Activated naive CD8-positive, alpha-beta T cell treated with anti-CD3 and anti-CD28 coated beads, Interleukin-2, amount 10 ng/mL, durations not matched to agents 7 days and 5 days (primary cell): Measurements from ENCODE around the gene TRDMT1. TPM values are rescaled to one million over a fixed set of nuclear protein-coding genes. Genes with fewer than 3 reads are reported as not detected.

Source experiments
- ATAC-seq: fragments of 150-1000 bp; cut with Tn5 transposase; one replicate; pipeline ENCODE4 v1.10.0; 2021; ENCODE audit warnings: low read depth, moderate library complexity
- POLR2A ChIA-PET: fragments of 350-600 bp; sonication (Branson Sonifier 250); formaldehyde crosslinking; loops from one replicate; lab custom pipeline; 2021; ENCODE audit warnings: antibody characterized with exemption; lab: Charles Lee
- DNase-seq: peaks from one replicate; pipeline ENCODE4 v3.0.0; 2021
- H3K27ac Mint-ChIP-seq: one replicate; pipeline ENCODE4 v1.8.0; 2022; ENCODE audit warnings: mild to moderate bottlenecking, mixed read lengths
- H3K27me3 Mint-ChIP-seq: one replicate; pipeline ENCODE4 v1.8.0; 2022; ENCODE audit warnings: mild to moderate bottlenecking, moderate library complexity, mixed read lengths
- H3K36me3 Mint-ChIP-seq: one replicate; pipeline ENCODE4 v1.8.0; 2021; ENCODE audit warnings: mild to moderate bottlenecking, mixed read lengths
- H3K4me1 Mint-ChIP-seq: one replicate; pipeline ENCODE4 v1.8.0; 2021; ENCODE audit warnings: mixed read lengths
- H3K4me3 Mint-ChIP-seq: one replicate; pipeline ENCODE4 v1.8.0; 2022; ENCODE audit warnings: mild to moderate bottlenecking, moderate library complexity, mixed read lengths
- H3K9me3 Mint-ChIP-seq: one replicate; pipeline ENCODE4 v1.8.0; 2021; ENCODE audit warnings: mixed read lengths
- total RNA-seq, 2 experiments: library from RNA; stranded (reverse); gene quantifications; one replicate each; pipeline ENCODE4 v1.2.3, GENCODE V29; 2021

TRDMT1 gene
- total RNA-seq, 2 experiments from 2014 or later: 15.3 to 17.1 TPM

DNA sequence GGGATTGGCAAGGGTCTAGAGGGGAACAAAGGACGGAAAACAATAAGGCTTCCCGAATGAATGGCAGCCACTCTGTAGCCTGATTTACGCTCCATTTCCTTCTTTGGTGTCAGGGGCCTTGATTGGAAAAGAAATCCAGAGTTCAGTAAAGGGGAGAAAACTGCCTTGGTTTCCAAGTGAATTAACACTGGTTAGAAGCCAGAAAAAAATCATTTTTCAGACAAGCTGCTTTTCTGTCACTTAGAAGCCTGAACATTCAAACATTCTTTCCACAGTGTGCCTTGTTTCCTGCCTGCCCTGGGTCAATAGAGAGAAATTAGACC, 283 bp upstream of the TRDMT1 start:
- POLR2A ChIA-PET: interaction anchor here (0.9 to 11.1 kb wide), 13 partner anchors 10 to 384 kb away, joined by 3 to 337 read pairs (median 6); partner anchors contain the start of genes RSU1 and VIM
- Mint-ChIP-seq H3K4me3 (peak overlapping the region; percentile 91), H3K9me3 (no peaks in the 10 kb centered on the region), H3K27me3 (no peaks in the 10 kb centered on the region), H3K4me1 (peaks cover 45% of the 10 kb centered on the region), H3K27ac (peak overlapping the region; percentile 84), H3K36me3 (no peaks in the 10 kb centered on the region)
- DNase-seq: no peak
- no peak for ATAC-seq

DNA sequence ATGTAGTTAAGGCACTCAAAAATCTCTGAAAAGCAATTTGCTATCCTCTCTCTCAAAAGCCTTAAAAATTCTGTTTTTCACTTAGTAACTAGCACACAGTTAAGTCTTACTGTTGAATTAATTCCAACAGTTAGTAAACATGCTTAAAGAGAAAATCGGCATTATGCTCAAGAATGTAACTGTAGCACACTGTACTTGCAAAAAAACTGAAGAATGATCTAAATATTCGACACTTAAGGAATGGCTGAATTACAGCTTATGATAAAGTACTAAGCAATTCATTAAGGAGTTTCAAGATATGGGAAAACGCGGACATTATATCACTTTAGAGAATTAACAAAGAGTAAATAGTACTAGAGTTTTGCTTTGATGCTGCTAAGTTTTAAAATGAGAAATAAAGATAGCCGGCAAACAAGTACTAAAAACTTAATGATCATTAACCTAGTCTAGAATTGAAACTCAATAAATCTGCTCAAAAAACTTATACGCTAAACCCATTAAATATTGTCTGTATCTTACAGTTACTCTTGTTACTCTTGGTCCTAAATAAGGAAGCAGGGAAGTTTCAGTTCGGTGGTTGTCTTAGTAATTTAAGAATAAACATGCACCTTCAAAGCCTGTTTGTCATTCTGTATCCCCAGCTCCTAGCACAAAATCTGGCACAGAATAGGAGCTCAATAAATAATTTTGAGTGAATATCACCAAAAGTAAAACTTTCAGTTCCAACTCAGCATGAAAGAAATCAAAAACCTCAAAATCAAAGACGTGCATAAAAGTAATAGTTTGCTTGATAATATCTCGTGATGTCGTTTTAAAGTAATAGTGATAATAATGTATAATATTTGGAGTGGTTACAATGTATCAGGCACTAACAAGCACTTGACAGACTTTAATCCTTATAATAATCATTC, 1.2 kb downstream of the TRDMT1 start:
- Mint-ChIP-seq H3K4me1 (peaks cover 36% of the 10 kb centered on the region), H3K36me3 (peaks cover 5% of the 10 kb centered on the region), H3K27ac (peak overlapping the region; percentile 84), H3K4me3 (peak overlapping the region; percentile 91), H3K27me3 (no peaks in the 10 kb centered on the region), H3K9me3 (peaks cover under 1% of the 10 kb centered on the region)
- DNase-seq (no peak), ATAC-seq (no peak)
- POLR2A ChIA-PET: interaction anchor here (0.8 to 11.1 kb wide), 13 partner anchors 11 to 383 kb away, joined by 3 to 337 read pairs (median 7); partner anchors contain the start of genes RSU1 and VIM

DNA sequence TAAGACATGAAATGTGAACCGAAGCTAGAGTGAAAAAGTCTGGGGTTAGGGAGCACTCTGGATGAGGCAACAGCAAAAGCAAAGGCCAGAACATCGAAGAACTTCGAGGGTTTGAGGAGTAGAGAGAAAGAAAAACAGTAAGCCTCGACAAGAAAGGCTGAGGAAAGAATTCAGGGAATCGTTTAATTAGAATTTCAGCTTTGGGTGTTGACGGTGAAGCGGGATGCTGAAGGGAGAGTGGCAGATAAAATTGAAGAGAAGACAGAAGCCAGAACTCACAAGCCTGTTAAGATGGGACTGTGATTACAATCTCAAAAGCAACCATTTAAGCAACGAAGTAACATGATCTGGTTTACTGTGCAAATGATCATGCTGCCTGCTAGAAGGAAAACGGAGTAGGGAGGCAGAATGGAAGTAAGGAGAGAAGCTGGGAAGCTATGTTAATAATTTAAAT, 2.1 kb downstream of the TRDMT1 start:
- POLR2A ChIA-PET: interaction anchor here (11.1 kb wide), 1 partner anchor 29 kb away, joined by 337 read pairs; the partner anchor contains the start of gene VIM

DNA sequence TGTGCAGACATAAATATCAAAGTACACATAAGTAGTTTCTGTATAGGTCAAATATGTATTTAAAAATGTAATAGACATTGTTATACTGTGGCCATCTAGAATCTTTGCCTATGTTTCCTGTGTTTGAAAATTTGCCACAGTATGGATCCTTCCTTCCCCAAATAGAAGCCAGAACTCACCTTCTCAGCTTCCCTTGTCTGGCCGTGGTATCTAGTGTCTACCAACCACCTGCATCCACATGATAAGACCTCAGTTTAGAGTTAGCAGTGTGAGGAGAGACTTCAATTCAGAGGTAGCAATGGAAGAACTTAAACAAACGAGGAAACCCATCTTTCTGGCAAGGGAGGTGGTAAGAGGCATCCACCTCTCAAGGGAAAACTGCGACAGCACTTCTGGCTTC, 4.9 kb downstream of the TRDMT1 start:
- Mint-ChIP-seq H3K27ac (no peak overlapping the region), H3K36me3 (peaks cover 18% of the 10 kb centered on the region), H3K4me1 (peaks cover 19% of the 10 kb centered on the region), H3K4me3 (no peak overlapping the region), H3K27me3 (no peaks in the 10 kb centered on the region), H3K9me3 (peaks cover 2% of the 10 kb centered on the region)
- DNase-seq (no peak), ATAC-seq (no peak)
- POLR2A ChIA-PET: interaction anchor here (0.5 kb wide), 1 partner anchor 61 kb away, joined by 4 read pairs; no protein-coding TSS in a partner anchor

More for the DNA sequence above, 2.1 kb downstream of the TRDMT1 start:
- peak overlapping the region; percentile 29 for H3K4me3 Mint-ChIP-seq
- H3K4me1 Mint-ChIP-seq: peaks cover 32% of the 10 kb centered on the region
- DNase-seq (no peak), ATAC-seq (no peak)
- H3K27me3 Mint-ChIP-seq: no peaks in the 10 kb centered on the region
- peak overlapping the region; percentile 46 for H3K27ac Mint-ChIP-seq
- peaks cover 2% of the 10 kb centered on the region for H3K9me3 Mint-ChIP-seq
- peaks cover 9% of the 10 kb centered on the region for H3K36me3 Mint-ChIP-seq

DNA sequence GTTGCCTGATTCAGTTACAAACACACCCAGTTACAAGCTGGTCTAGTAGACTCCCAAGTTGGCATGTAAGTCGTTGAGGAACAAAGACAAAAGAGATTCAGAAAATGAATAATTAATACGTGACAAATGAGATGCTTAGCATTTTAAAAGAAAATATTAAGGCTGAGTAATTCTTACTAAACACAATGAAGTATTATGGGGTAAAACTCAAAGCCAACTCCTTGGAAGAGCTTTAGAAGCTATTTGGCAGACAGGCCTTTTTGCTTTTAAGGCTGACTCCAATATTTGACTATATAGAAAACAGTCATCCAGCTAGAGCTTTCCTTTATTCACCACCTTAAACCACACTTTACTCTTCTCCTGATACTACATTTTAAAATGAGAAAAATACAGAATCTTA, 5.4 kb downstream of the TRDMT1 start:
- DNase-seq (no peak), ATAC-seq (no peak)
- Mint-ChIP-seq H3K4me3 (no peak overlapping the region), H3K4me1 (peaks cover 19% of the 10 kb centered on the region), H3K27me3 (no peaks in the 10 kb centered on the region), H3K9me3 (peaks cover 2% of the 10 kb centered on the region), H3K27ac (no peak overlapping the region), H3K36me3 (peaks cover 18% of the 10 kb centered on the region)
- POLR2A ChIA-PET: no interaction called here

DNA sequence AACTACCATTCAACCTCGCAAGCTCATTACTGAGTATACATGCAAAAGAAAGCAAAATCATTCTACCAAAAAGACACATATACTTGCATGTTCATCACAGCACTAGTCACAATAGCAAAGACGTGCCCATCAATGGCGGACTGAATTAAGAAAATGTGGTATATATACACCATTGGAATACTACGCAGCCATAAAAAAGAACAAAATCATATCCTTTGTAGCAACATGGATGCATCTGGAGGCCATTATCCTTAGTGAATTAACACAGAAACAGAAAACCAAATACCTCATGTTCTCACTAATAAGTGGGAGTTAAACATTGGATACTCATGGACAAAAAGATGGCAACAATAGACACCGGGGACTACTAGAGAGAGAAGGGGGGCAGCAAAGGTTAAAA, 6.4 kb downstream of the TRDMT1 start:
- DNase-seq (no peak), ATAC-seq (no peak)
- Mint-ChIP-seq H3K4me3 (no peak overlapping the region), H3K36me3 (peaks cover 18% of the 10 kb centered on the region), H3K27me3 (no peaks in the 10 kb centered on the region), H3K9me3 (peaks cover 2% of the 10 kb centered on the region), H3K4me1 (peaks cover 16% of the 10 kb centered on the region), H3K27ac (no peak overlapping the region)
- POLR2A ChIA-PET: no interaction called here

DNA sequence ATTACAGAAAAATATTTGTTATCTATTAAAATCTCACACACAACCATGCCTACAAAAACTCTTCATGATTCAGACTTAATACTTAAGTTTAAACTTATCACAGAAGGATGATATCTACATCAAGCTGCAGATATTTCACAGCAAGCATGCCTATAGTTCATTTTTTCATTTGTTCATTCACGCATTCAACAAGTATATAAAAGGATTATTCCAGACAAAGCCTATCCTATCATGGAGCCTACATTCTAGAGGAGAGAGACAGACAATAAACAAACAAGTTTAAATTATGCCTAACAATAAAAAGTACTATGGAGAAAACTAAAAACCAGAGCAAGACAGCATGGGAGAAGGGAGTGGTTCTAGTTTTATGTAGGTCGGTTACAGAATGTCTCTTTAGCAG, 10.9 kb downstream of the TRDMT1 start:
- Mint-ChIP-seq H3K27me3 (no peaks in the 10 kb centered on the region), H3K36me3 (peaks cover 16% of the 10 kb centered on the region), H3K27ac (no peak overlapping the region), H3K4me3 (no peak overlapping the region), H3K4me1 (no peaks in the 10 kb centered on the region), H3K9me3 (peaks cover 2% of the 10 kb centered on the region)
- ATAC-seq (no peak), DNase-seq (no peak)
- POLR2A ChIA-PET: interaction anchor here (1.4 kb wide), 1 partner anchor 39 kb away, joined by 3 read pairs; no protein-coding TSS in a partner anchor

DNA sequence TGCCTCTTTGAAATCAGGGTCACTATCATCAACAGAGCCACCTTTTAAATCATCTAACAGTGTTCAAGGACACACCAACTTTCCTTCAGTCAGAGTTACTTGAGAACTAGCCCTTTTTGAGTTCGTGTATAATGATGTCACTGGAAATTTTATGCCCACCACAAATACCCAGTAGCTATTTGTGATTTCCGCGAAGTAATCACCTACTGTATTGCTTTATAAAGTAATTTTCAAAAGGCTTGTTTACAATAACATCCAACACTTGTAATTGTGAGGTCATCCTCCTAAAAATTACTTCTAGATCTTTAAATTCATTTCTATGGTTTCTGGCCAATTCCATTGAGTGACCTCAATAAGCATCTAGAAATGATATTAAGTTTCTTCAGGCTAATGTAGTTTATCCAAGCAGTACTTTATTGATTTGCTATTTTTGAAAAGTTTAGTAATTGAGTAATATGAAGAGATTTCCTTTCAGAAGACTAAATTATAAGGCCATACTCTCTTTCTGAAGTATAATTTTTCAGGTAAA, 12.8 kb downstream of the TRDMT1 start:
- no peak for ATAC-seq
- Mint-ChIP-seq H3K27ac (no peak overlapping the region), H3K4me3 (no peak overlapping the region), H3K9me3 (no peaks in the 10 kb centered on the region), H3K4me1 (no peaks in the 10 kb centered on the region), H3K27me3 (no peaks in the 10 kb centered on the region), H3K36me3 (peaks cover 3% of the 10 kb centered on the region)
- DNase-seq: no peak
- POLR2A ChIA-PET: interaction anchor here (0.7 kb wide), 1 partner anchor 11 kb away, joined by 4 read pairs; no protein-coding TSS in a partner anchor

DNA sequence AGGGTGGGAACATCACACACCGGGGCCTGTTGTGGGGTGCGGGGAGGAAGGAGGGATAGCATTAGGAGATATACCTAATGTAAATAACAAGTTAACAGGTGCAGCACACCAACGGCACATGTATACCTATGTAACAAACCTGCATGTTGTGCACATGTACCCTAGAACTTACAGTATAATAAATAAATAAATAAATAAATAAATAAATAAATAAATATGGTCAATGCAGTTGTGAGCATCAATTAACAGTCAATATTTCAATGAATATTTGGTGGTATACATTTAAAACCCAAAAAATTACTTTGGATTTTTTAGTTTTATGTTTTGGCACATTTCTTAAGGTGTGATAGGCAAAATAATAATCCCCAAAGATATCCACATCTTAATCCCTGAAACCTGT, 15.6 kb downstream of the TRDMT1 start:
- Mint-ChIP-seq H3K4me3 (no peak overlapping the region), H3K36me3 (peaks cover 1% of the 10 kb centered on the region), H3K9me3 (no peaks in the 10 kb centered on the region), H3K27me3 (no peaks in the 10 kb centered on the region), H3K4me1 (peaks cover 4% of the 10 kb centered on the region), H3K27ac (no peak overlapping the region)
- DNase-seq (no peak), ATAC-seq (no peak)
- POLR2A ChIA-PET: no interaction called here

DNA sequence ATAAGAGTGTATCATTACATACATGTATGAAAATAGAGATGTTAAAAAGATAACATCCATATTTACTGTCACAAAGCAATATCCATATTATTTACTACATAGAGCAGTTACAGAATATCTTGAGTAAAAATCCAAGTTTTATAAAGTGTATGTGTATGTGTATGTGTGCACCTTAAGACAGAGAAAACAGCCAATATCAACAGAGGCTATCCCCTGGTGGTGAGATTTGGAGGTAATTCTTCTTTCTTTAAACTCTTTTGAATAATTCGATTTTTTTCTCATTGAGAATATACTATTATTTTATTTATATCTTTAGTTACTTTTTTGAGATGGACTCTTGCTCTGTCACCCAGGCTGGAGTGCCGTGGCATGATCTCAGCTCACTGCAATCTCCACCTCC, 18.4 kb downstream of the TRDMT1 start:
- H3K9me3 Mint-ChIP-seq: no peaks in the 10 kb centered on the region
- peaks cover 1% of the 10 kb centered on the region for H3K36me3 Mint-ChIP-seq
- H3K4me1 Mint-ChIP-seq: peaks cover 4% of the 10 kb centered on the region
- H3K4me3 Mint-ChIP-seq: no peak overlapping the region
- DNase-seq: no peak
- H3K27ac Mint-ChIP-seq: no peak overlapping the region
- no peak for ATAC-seq
- POLR2A ChIA-PET: no interaction called here
- no peaks in the 10 kb centered on the region for H3K27me3 Mint-ChIP-seq

DNA sequence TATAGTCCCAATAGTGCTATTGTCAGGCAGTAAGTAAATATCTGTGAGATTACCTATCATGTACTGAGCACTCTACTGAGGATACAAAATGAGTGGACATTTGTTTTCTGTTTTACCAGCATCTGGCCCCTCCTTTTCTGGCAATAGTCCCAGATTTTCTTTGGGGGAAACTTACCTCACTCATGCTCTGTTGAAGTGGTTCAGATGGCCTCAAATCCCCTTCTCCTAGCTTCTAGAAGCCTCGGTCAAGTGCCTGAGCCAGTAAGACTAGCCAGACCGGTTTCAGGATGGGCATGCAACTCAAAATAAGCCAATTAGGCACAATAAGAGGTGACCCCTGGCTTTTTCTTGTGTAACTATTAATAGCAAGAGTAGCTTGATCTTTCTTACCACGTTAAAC, 19.7 kb downstream of the TRDMT1 start:
- no peak for DNase-seq
- POLR2A ChIA-PET: no interaction called here
- Mint-ChIP-seq H3K27me3 (no peaks in the 10 kb centered on the region), H3K27ac (no peak overlapping the region), H3K4me1 (peaks cover 5% of the 10 kb centered on the region), H3K9me3 (no peaks in the 10 kb centered on the region), H3K4me3 (no peak overlapping the region), H3K36me3 (peaks cover 2% of the 10 kb centered on the region)
- ATAC-seq: no peak

DNA sequence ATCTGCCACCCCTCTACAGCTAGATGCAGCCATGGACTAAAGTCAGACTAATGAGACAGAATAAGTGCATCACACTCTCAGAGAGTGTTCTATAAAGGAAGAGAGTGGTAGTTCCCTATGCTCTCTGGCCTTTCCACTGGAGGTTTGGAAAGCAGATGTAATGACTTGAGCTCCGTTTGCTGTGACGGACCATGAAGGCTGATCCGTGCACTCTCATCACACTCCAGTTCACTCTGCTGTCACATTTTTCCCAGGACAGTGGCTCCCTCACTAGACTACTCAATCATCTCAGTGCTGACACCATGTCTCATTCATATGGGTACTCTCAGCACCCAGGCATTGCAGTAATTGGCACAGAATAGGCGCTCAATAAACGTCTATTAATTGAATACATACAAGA, 20.4 kb downstream of the TRDMT1 start:
- DNase-seq (no peak), ATAC-seq (no peak)
- Mint-ChIP-seq H3K9me3 (no peaks in the 10 kb centered on the region), H3K4me1 (peaks cover 7% of the 10 kb centered on the region), H3K27ac (no peak overlapping the region), H3K36me3 (peaks cover 3% of the 10 kb centered on the region), H3K27me3 (no peaks in the 10 kb centered on the region), H3K4me3 (no peak overlapping the region)
- POLR2A ChIA-PET: no interaction called here

DNA sequence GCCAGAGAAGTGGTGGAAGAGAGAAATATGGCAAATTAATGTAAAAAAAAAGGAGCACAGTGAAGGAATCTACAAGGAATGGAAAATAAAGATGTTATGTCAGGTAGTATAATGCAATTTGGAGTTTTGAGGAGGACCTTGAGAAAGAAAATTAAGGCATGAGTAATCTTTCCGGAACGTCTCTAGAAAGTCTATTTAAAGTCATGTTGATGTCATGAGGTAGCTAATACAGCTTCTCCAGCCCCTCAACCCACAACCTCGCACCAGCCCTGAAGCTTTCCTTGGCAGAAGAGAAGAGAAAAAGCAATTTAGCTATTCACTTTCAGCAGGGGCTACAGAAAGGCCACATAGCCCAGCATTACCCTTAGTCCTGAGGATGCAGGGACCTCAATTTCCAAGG, 22.5 kb downstream of the TRDMT1 start:
- H3K4me1 Mint-ChIP-seq: peaks cover 19% of the 10 kb centered on the region
- no peaks in the 10 kb centered on the region for H3K27me3 Mint-ChIP-seq
- no peaks in the 10 kb centered on the region for H3K9me3 Mint-ChIP-seq
- no peak overlapping the region for H3K27ac Mint-ChIP-seq
- no peak overlapping the region for H3K4me3 Mint-ChIP-seq
- peaks cover 3% of the 10 kb centered on the region for H3K36me3 Mint-ChIP-seq
- POLR2A ChIA-PET: interaction anchor here (0.7 kb wide), 1 partner anchor 27 kb away, joined by 3 read pairs; no protein-coding TSS in a partner anchor
- ATAC-seq (no peak), DNase-seq (no peak)
